ENCODE data around the gene DLAT. TPM values are rescaled to one million over a fixed set of nuclear protein-coding genes. Genes with fewer than 3 reads are reported as not detected.

Gene DLAT
- total RNA-seq (10 to 100 TPM; 10.7 to 10.8 TPM), total RNA-seq (30.6 to 190 (median 50.5) reads per million in 172 experiments)
- polyA plus RNA-seq (2013, experiment 1 of 2) = 18.6 TPM
- 21.1 TPM for polyA plus RNA-seq (2013, experiment 2 of 2)

GRCh38 chr11:112024773-112025678 lies at the start of gene DLAT:
Gene DLAT (plus strand): TSS chr11:112025408. CDS start chr11:112025473, 65 bp downstream.
- Histone ChIP-seq H3K27me3 (ENCODE audit: control insufficient read depth in 1 of 2, insufficient read depth in 2 of 2, low read length in 2 of 2) (no peaks in the 10 kb centered on the region), H3K4me1 (ENCODE audit: insufficient read depth, low read length) (peaks cover 10% of the 10 kb centered on the region), H3K36me3 (ENCODE audit: insufficient read depth, low read length) (peaks cover 15% of the 10 kb centered on the region), H3K27ac (ENCODE audit: low read depth in 1 of 2, low read length in 2 of 2) (peak within 1 kb of the TSS; percentile 78 to 84), H3K9me3 (ENCODE audit: control insufficient read depth in 1 of 2, insufficient read depth in 1 of 2, low read length in 2 of 2) (no peaks in the 10 kb centered on the region), H3K4me3 (ENCODE audit: low read length) (peak within 1 kb of the TSS; percentile 85)
- peak within 1 kb of the TSS; percentile 98 for H3K27ac Mint-ChIP-seq
- H3K27me3 Mint-ChIP-seq = no peaks in the 10 kb centered on the region
- peak; percentile 86 for ATAC-seq (ENCODE audit: poor library complexity)
- H3K4me3 Mint-ChIP-seq = peak within 1 kb of the TSS; percentile 100
- POLR2A ChIA-PET = interaction anchor here (0.7 to 2.1 kb wide), 4 partner anchors 15 to 153 kb away, joined by 3 to 8 read pairs (median 3); partner anchors contain the start of gene ALG9
- peaks cover 40% of the 10 kb centered on the region for H3K36me3 Mint-ChIP-seq (ENCODE audit: low read depth)
- peaks cover 43% of the 10 kb centered on the region for H3K4me1 Mint-ChIP-seq (ENCODE audit: low read depth)
- TF ChIP-seq, protein P1, sequence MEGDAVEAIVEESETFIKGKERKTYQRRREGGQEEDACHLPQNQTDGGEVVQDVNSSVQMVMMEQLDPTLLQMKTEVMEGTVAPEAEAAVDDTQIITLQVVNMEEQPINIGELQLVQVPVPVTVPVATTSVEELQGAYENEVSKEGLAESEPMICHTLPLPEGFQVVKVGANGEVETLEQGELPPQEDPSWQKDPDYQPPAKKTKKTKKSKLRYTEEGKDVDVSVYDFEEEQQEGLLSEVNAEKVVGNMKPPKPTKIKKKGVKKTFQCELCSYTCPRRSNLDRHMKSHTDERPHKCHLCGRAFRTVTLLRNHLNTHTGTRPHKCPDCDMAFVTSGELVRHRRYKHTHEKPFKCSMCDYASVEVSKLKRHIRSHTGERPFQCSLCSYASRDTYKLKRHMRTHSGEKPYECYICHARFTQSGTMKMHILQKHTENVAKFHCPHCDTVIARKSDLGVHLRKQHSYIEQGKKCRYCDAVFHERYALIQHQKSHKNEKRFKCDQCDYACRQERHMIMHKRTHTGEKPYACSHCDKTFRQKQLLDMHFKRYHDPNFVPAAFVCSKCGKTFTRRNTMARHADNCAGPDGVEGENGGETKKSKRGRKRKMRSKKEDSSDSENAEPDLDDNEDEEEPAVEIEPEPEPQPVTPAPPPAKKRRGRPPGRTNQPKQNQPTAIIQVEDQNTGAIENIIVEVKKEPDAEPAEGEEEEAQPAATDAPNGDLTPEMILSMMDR (IDR thresholded peaks at IDR 0.05) = no peak
- intact Hi-C loops (cut with DNase I, micrococcal nuclease) = loop anchor here (1.0 to 5.0 kb wide), 8 partner anchors 47 to 146 kb away; partner anchors contain the start of genes NKAPD1 (in 2 of the 2), PIH1D2 (in 2 of the 2), SDHD (in 2 of the 2) and TIMM8B (in 2 of the 2)
- CTCF ChIA-PET = no interaction called here
- DNase-seq = peak; percentile 60 to 91 (median 75)
- H3K9me3 Mint-ChIP-seq = no peaks in the 10 kb centered on the region

GRCh38 chr11:111976119-111976766 lies 49.0 kb upstream of the DLAT start:
- intact Hi-C loops (cut with DNase I, micrococcal nuclease) = no loop called here
- peaks cover 0 to 8% of the 10 kb centered on the region in 2 experiments for H3K9me3 ChIP-seq (ENCODE audit: control insufficient read depth in 1 of 2, insufficient read depth in 1 of 2, low read length in 2 of 2)
- ChIA-PET CTCF (no interaction called here), POLR2A (no interaction called here)
- no peaks in the 10 kb centered on the region for H3K9me3 Mint-ChIP-seq
- no peak overlapping the region for H3K27ac Mint-ChIP-seq
- no peak overlapping the region for H3K27ac ChIP-seq (ENCODE audit: low read depth in 1 of 2, low read length in 2 of 2)
- no peak for ATAC-seq (ENCODE audit: poor library complexity)
- H3K4me3 Mint-ChIP-seq = peak overlapping the region; percentile 65
- H3K4me1 Mint-ChIP-seq (ENCODE audit: low read depth) = peaks cover 10% of the 10 kb centered on the region
- no peak for DNase-seq
- no peaks in the 10 kb centered on the region for H3K36me3 ChIP-seq (ENCODE audit: insufficient read depth, low read length)
- TF ChIP-seq, protein P1 (IDR thresholded peaks at IDR 0.05) = no peak
- H3K4me3 ChIP-seq (ENCODE audit: low read length) = no peak overlapping the region
- no peaks in the 10 kb centered on the region for H3K36me3 Mint-ChIP-seq (ENCODE audit: low read depth)
- peaks cover 14 to 16% of the 10 kb centered on the region in 2 experiments for H3K27me3 ChIP-seq (ENCODE audit: control insufficient read depth in 1 of 2, insufficient read depth in 2 of 2, low read length in 2 of 2)
- H3K27me3 Mint-ChIP-seq = peaks cover 34% of the 10 kb centered on the region
- H3K4me1 ChIP-seq (ENCODE audit: insufficient read depth, low read length) = peaks cover 10% of the 10 kb centered on the region

GRCh38 chr11:111976767-111977145 lies 48.5 kb upstream of the DLAT start:
- Histone ChIP-seq H3K27ac (ENCODE audit: low read depth in 1 of 2, low read length in 2 of 2) (no peak overlapping the region), H3K36me3 (ENCODE audit: insufficient read depth, low read length) (no peaks in the 10 kb centered on the region), H3K27me3 (ENCODE audit: control insufficient read depth in 1 of 2, insufficient read depth in 2 of 2, low read length in 2 of 2) (peaks cover 14 to 16% of the 10 kb centered on the region in 2 experiments), H3K4me3 (ENCODE audit: low read length) (no peak overlapping the region), H3K4me1 (ENCODE audit: insufficient read depth, low read length) (peaks cover 10% of the 10 kb centered on the region), H3K9me3 (ENCODE audit: control insufficient read depth in 1 of 2, insufficient read depth in 1 of 2, low read length in 2 of 2) (peaks cover 0 to 8% of the 10 kb centered on the region in 2 experiments)
- no peak overlapping the region for H3K27ac Mint-ChIP-seq
- H3K4me1 Mint-ChIP-seq (ENCODE audit: low read depth) = peaks cover 10% of the 10 kb centered on the region
- H3K27me3 Mint-ChIP-seq = peaks cover 34% of the 10 kb centered on the region
- intact Hi-C loops (cut with DNase I, micrococcal nuclease) = no loop called here
- ATAC-seq (ENCODE audit: poor library complexity) (no peak), DNase-seq (no peak)
- CTCF ChIA-PET = no interaction called here
- H3K9me3 Mint-ChIP-seq = no peaks in the 10 kb centered on the region
- TF ChIP-seq, protein P1 (IDR thresholded peaks at IDR 0.05) = no peak
- POLR2A ChIA-PET = interaction anchor here (1.3 kb wide), 1 partner anchor 50 kb away, joined by 5 read pairs; no protein-coding TSS in a partner anchor
- no peaks in the 10 kb centered on the region for H3K36me3 Mint-ChIP-seq (ENCODE audit: low read depth)
- H3K4me3 Mint-ChIP-seq = peak overlapping the region; percentile 65

All from CD4-positive, alpha-beta T cell (primary cell).